ENCODE measurements around the gene NEUROD4. TPM values are rescaled to one million over a fixed set of nuclear protein-coding genes. Genes with fewer than 3 reads are reported as not detected.

The NEUROD4 gene
- total RNA-seq, 1 donor from 2014 or later: not detected

- peaks cover 10% of the 10 kb centered on the region for H3K4me1 Mint-ChIP-seq
- H3K36me3 Mint-ChIP-seq (ENCODE audit: low read depth): no peaks in the 10 kb centered on the region
- no peaks in the 10 kb centered on the region for H3K9me3 Mint-ChIP-seq
- DNase-seq: no peak
- H3K27ac Mint-ChIP-seq: no peak overlapping the region
- intact Hi-C loops (cut with micrococcal nuclease): no loop called here
- H3K27me3 Mint-ChIP-seq: peaks cover 5% of the 10 kb centered on the region
- H3K4me3 Mint-ChIP-seq: no peak overlapping the region
Observed at GRCh38 chr12:55058082-55058481, 38.3 kb downstream of the NEUROD4 start.

- no peak for DNase-seq
- Mint-ChIP-seq H3K36me3 (ENCODE audit: low read depth) (no peaks in the 10 kb centered on the region), H3K27me3 (peaks cover 10% of the 10 kb centered on the region), H3K27ac (no peak overlapping the region), H3K4me3 (no peak overlapping the region), H3K9me3 (no peaks in the 10 kb centered on the region), H3K4me1 (peaks cover 10% of the 10 kb centered on the region)
- intact Hi-C loops (cut with micrococcal nuclease): no loop called here
Observed at GRCh38 chr12:55058776-55059175, 39.0 kb downstream of the NEUROD4 start.

GRCh38 chr12:55060470-55060869, 40.7 kb downstream of the NEUROD4 start:
- Mint-ChIP-seq H3K36me3 (ENCODE audit: low read depth) (no peaks in the 10 kb centered on the region), H3K9me3 (no peaks in the 10 kb centered on the region), H3K4me1 (peaks cover 10% of the 10 kb centered on the region), H3K27me3 (peaks cover 16% of the 10 kb centered on the region), H3K4me3 (no peak overlapping the region), H3K27ac (no peak overlapping the region)
- intact Hi-C loops (cut with micrococcal nuclease): no loop called here
- peak; percentile 63 for DNase-seq

DNA sequence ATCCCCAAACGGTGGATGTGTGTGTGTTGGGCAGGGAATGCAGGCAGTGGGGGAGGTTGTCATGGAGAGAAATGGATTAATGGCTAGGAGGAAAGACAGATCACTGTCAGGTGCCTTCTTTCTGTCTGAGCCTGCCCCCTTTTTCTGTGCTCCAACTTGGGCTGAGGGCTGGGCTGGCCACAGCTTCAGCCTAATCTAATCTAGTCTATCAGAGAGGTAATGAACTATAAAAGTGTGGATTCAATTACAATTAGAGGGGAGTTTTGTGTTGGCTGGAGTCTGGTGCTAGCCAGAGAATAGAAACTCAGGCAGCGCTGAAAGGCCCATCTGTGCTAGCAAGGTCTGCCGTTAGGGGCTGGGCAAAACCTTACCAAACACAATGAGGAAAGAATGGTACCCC, 41.2 kb downstream of the NEUROD4 start:
- intact Hi-C loops (cut with micrococcal nuclease): no loop called here
- no peaks in the 10 kb centered on the region for H3K9me3 Mint-ChIP-seq
- no peak overlapping the region for H3K4me3 Mint-ChIP-seq
- H3K4me1 Mint-ChIP-seq: peaks cover 10% of the 10 kb centered on the region
- H3K36me3 Mint-ChIP-seq (ENCODE audit: low read depth): no peaks in the 10 kb centered on the region
- no peak overlapping the region for H3K27ac Mint-ChIP-seq
- H3K27me3 Mint-ChIP-seq: peaks cover 18% of the 10 kb centered on the region
- DNase-seq: no peak

DNA sequence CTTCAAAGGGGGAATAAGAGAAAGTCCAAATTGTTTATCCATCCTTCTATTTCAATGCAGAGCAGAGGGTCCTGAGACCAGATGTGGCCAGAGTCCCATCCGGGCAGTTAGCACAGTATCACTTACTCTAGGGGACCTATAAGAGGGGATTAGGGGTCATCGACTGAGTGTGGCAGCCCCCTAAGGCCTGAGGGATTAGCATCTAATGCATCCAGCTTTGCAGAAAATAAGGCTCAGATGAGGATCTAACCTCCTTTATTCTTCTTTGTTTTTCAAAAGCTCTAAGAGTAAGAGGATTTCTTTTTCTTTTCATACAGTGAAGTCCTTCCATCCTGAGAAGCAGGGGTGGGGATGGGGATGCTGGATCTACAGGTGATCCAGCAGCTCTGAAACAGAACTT, 43.5 kb downstream of the NEUROD4 start:
- peaks cover 10% of the 10 kb centered on the region for H3K4me1 Mint-ChIP-seq
- intact Hi-C loops (cut with micrococcal nuclease): no loop called here
- no peaks in the 10 kb centered on the region for H3K9me3 Mint-ChIP-seq
- H3K27me3 Mint-ChIP-seq: peaks cover 20% of the 10 kb centered on the region
- no peak overlapping the region for H3K4me3 Mint-ChIP-seq
- no peak overlapping the region for H3K27ac Mint-ChIP-seq
- H3K36me3 Mint-ChIP-seq (ENCODE audit: low read depth): no peaks in the 10 kb centered on the region
- DNase-seq: no peak

GRCh38 chr12:55065535-55065934, 45.8 kb downstream of the NEUROD4 start:
- no peaks in the 10 kb centered on the region for H3K9me3 Mint-ChIP-seq
- no peaks in the 10 kb centered on the region for H3K36me3 Mint-ChIP-seq (ENCODE audit: low read depth)
- no peak overlapping the region for H3K4me3 Mint-ChIP-seq
- peaks cover 20% of the 10 kb centered on the region for H3K27me3 Mint-ChIP-seq
- H3K27ac Mint-ChIP-seq: no peak overlapping the region
- peaks cover 6% of the 10 kb centered on the region for H3K4me1 Mint-ChIP-seq
- intact Hi-C loops (cut with micrococcal nuclease): no loop called here
- DNase-seq: no peak

GRCh38 chr12:55067701-55068100, 47.9 kb downstream of the NEUROD4 start:
- Mint-ChIP-seq H3K4me1 (peaks cover 3% of the 10 kb centered on the region), H3K4me3 (no peak overlapping the region), H3K36me3 (ENCODE audit: low read depth) (no peaks in the 10 kb centered on the region), H3K27ac (no peak overlapping the region), H3K27me3 (peaks cover 20% of the 10 kb centered on the region), H3K9me3 (no peaks in the 10 kb centered on the region)
- intact Hi-C loops (cut with micrococcal nuclease): loop anchor here (1.0 kb wide), 2 partner anchors 74 to 213 kb away; partner anchors contain the start of gene MUCL1
- no peak for DNase-seq

- no peak overlapping the region for H3K4me3 Mint-ChIP-seq
- no peaks in the 10 kb centered on the region for H3K9me3 Mint-ChIP-seq
- peaks cover 17% of the 10 kb centered on the region for H3K27me3 Mint-ChIP-seq
- H3K4me1 Mint-ChIP-seq: peaks cover 5% of the 10 kb centered on the region
- H3K27ac Mint-ChIP-seq: no peak overlapping the region
- intact Hi-C loops (cut with micrococcal nuclease): loop anchor here (1.0 kb wide), 2 partner anchors 75 to 214 kb away; partner anchors contain the start of gene MUCL1
- H3K36me3 Mint-ChIP-seq (ENCODE audit: low read depth): no peaks in the 10 kb centered on the region
- DNase-seq: peak; percentile 75
Observed at GRCh38 chr12:55068416-55069010, 48.7 kb downstream of the NEUROD4 start.

DNA sequence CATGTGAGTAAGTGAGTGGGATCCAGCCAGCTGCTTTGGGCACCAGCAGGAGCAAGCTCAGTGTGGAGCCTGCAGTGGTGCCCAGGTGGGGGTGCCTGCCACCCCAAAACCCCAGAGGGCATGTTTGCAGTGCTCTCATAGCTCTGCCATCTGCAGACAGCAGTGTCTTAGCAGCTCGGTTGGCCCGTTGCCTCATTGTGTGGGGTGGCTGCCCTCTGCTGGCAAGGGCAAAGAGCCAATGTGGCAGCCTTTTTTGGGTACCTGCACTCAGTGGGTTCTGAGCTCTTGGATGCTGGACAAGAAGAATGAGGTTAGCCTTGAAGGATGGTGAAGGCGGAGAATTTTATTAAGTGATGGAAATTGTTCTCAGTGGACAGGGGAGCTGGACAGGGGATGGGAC, 52.3 kb downstream of the NEUROD4 start:
- H3K27ac Mint-ChIP-seq: no peak overlapping the region
- H3K9me3 Mint-ChIP-seq: no peaks in the 10 kb centered on the region
- H3K4me3 Mint-ChIP-seq: no peak overlapping the region
- peaks cover 5% of the 10 kb centered on the region for H3K4me1 Mint-ChIP-seq
- DNase-seq: peak; percentile 93
- peaks cover 26% of the 10 kb centered on the region for H3K27me3 Mint-ChIP-seq
- intact Hi-C loops (cut with micrococcal nuclease): loop anchor here (1.0 to 5.0 kb wide), 3 partner anchors 79 to 415 kb away; partner anchors contain the start of gene MUCL1
- no peaks in the 10 kb centered on the region for H3K36me3 Mint-ChIP-seq (ENCODE audit: low read depth)

DNA sequence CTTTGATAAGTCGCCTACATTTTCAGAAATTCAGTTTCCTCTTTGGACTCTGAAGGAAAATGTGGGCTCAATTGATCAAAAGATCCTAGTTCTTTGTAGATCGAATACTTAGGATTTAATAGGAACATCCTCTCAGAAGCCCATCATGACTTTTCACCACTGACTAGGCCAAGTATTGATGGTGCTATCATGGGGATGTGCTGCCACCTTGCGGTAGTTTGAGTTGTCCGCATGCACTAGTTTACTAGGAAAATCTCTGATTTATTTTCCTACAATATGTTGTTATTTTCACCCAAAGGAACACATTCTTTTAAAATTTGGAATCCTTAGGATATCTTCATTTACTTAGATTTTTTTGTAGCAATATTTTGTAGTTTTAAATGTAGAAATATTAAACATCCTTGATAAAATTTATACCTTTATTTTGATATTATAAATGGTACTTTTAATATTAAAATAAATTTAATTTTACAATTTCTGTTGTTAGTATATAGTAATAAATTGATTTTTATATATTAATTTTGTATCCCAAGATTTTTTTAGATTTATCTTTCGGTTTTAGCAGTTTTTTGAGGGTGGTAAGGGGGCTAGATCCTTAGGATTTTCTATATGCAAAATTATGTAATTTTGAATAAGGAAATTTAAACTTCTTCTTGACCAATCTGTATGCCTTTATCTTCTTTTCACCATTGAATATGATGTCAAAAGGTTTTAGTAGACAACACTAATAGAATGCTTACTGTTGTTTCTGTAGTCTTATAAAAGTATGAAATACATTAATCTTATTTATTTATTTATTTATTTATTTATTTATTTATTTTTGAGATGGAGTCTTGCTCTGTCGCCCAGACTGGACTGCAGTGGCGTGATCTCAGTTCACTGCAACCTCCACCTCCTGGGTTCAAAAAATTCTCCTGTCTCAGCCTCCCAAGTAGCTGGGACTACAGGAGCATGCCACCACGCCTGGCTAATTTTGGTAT, 53.6 kb downstream of the NEUROD4 start:
- H3K4me3 Mint-ChIP-seq: no peak overlapping the region
- no peaks in the 10 kb centered on the region for H3K36me3 Mint-ChIP-seq (ENCODE audit: low read depth)
- no peak overlapping the region for H3K27ac Mint-ChIP-seq
- intact Hi-C loops (cut with micrococcal nuclease): loop anchor here (1.0 to 5.0 kb wide), 5 partner anchors 324 to 470 kb away; no protein-coding TSS in a partner anchor
- peak; percentile 92 for DNase-seq
- H3K9me3 Mint-ChIP-seq: no peaks in the 10 kb centered on the region
- H3K4me1 Mint-ChIP-seq: peaks cover 9% of the 10 kb centered on the region
- H3K27me3 Mint-ChIP-seq: peaks cover 31% of the 10 kb centered on the region

- H3K27ac Mint-ChIP-seq: no peak overlapping the region
- H3K4me1 Mint-ChIP-seq: peaks cover 9% of the 10 kb centered on the region
- peaks cover 46% of the 10 kb centered on the region for H3K27me3 Mint-ChIP-seq
- H3K4me3 Mint-ChIP-seq: no peak overlapping the region
- no peaks in the 10 kb centered on the region for H3K9me3 Mint-ChIP-seq
- no peaks in the 10 kb centered on the region for H3K36me3 Mint-ChIP-seq (ENCODE audit: low read depth)
- DNase-seq: no peak
- intact Hi-C loops (cut with micrococcal nuclease): loop anchor here (5.0 kb wide), 1 partner anchor 418 kb away; no protein-coding TSS in a partner anchor
Observed at GRCh38 chr12:55074806-55075205, 55.0 kb downstream of the NEUROD4 start.
